ENCODE measurements around the gene EIF4EBP3. TPM values are rescaled to one million over a fixed set of nuclear protein-coding genes. Genes with fewer than 3 reads are reported as not detected.

EIF4EBP3 gene
- total and polyA plus RNA-seq, 2 donors from 2014 or later = 22.6 to 48.8 TPM

- DNase-seq = no peak
- Histone ChIP-seq H3K9me3 (ENCODE audit: control insufficient read depth in 2 of 3, insufficient read depth in 1 of 3, low read length in 3 of 3) (no peaks in the 10 kb centered on the region), H3K27ac (ENCODE audit: low read depth in 2 of 2, low read length in 2 of 2) (no peak overlapping the region), H3K36me3 (ENCODE audit: control insufficient read depth in 2 of 3, insufficient read depth in 3 of 3, low read length in 3 of 3) (peaks cover under 1 to 35% (median 23%) of the 10 kb centered on the region in 3 donors), H3K27me3 (ENCODE audit: control insufficient read depth, insufficient read depth, low read length) (no peaks in the 10 kb centered on the region), H3K4me1 (ENCODE audit: control insufficient read depth in 2 of 3, insufficient read depth in 2 of 3, low read depth in 1 of 3, low read length in 3 of 3) (peaks cover 0 to 35% (median 32%) of the 10 kb centered on the region in 3 donors), H3K4me3 (ENCODE audit: low read length in 3 of 3) (no peak overlapping the region), H3K9ac (ENCODE audit: low read length in 3 of 3) (no peak overlapping the region)
- no peak for TF ChIP-seq CTCF (IDR thresholded peaks at IDR 0.05; ENCODE audit: borderline replicate concordance, extremely low read depth, insufficient read depth)
- FAIRE-seq = no peak
- intact Hi-C loops (cut with DNase I) = loop anchor here (10.0 kb wide), 1 partner anchor 99 kb away; the partner anchor contains the start of genes IK and NDUFA2
Measured at GRCh38 chr5:140545606-140546005, 1.9 kb upstream of the EIF4EBP3 start.

GRCh38 chr5:140546851-140547507 is 483 bp upstream of the EIF4EBP3 start:
- peak overlapping the region in 2 of 3 donors; percentile 33 to 45 for H3K4me3 ChIP-seq (ENCODE audit: low read length in 3 of 3)
- H3K36me3 ChIP-seq (ENCODE audit: control insufficient read depth in 2 of 3, insufficient read depth in 3 of 3, low read length in 3 of 3) = peaks cover 2 to 36% (median 24%) of the 10 kb centered on the region in 3 donors
- TF ChIP-seq CTCF (IDR thresholded peaks at IDR 0.05; ENCODE audit: borderline replicate concordance, extremely low read depth, insufficient read depth) = no peak
- peak overlapping the region; percentile 79 to 96 for H3K27ac ChIP-seq (ENCODE audit: low read depth in 2 of 2, low read length in 2 of 2)
- no peaks in the 10 kb centered on the region for H3K9me3 ChIP-seq (ENCODE audit: control insufficient read depth in 2 of 3, insufficient read depth in 1 of 3, low read length in 3 of 3)
- no peaks in the 10 kb centered on the region for H3K27me3 ChIP-seq (ENCODE audit: control insufficient read depth, insufficient read depth, low read length)
- H3K9ac ChIP-seq (ENCODE audit: low read length in 3 of 3) = peak overlapping the region in 2 of 3 donors; percentile 55 to 72
- FAIRE-seq (no peak), DNase-seq (peak in 1 of 5 donors; percentile 61)
- intact Hi-C loops (cut with DNase I) = loop anchor here (10.0 kb wide), 1 partner anchor 98 kb away; the partner anchor contains the start of genes IK and NDUFA2
- H3K4me1 ChIP-seq (ENCODE audit: control insufficient read depth in 2 of 3, insufficient read depth in 2 of 3, low read depth in 1 of 3, low read length in 3 of 3) = peaks cover 0 to 35% (median 32%) of the 10 kb centered on the region in 3 donors

GRCh38 chr5:140548300-140548688 is 832 bp downstream of the EIF4EBP3 start:
- Histone ChIP-seq H3K36me3 (ENCODE audit: control insufficient read depth in 2 of 3, insufficient read depth in 3 of 3, low read length in 3 of 3) (peaks cover 2 to 31% (median 23%) of the 10 kb centered on the region in 3 donors), H3K4me3 (ENCODE audit: low read length in 3 of 3) (peak overlapping the region in 2 of 3 donors; percentile 61 to 68), H3K9ac (ENCODE audit: low read length in 3 of 3) (peak overlapping the region in 2 of 3 donors; percentile 71 to 80), H3K4me1 (ENCODE audit: control insufficient read depth in 2 of 3, insufficient read depth in 2 of 3, low read depth in 1 of 3, low read length in 3 of 3) (peaks cover 0 to 35% (median 32%) of the 10 kb centered on the region in 3 donors), H3K27ac (ENCODE audit: low read depth in 2 of 2, low read length in 2 of 2) (peak overlapping the region; percentile 96 to 98), H3K27me3 (ENCODE audit: control insufficient read depth, insufficient read depth, low read length) (no peaks in the 10 kb centered on the region), H3K9me3 (ENCODE audit: control insufficient read depth in 2 of 3, insufficient read depth in 1 of 3, low read length in 3 of 3) (no peaks in the 10 kb centered on the region)
- DNase-seq = no peak
- no peak for FAIRE-seq
- intact Hi-C loops (cut with DNase I) = loop anchor here (10.0 kb wide), 1 partner anchor 97 kb away; the partner anchor contains the start of genes IK and NDUFA2
- no peak for TF ChIP-seq CTCF (IDR thresholded peaks at IDR 0.05; ENCODE audit: borderline replicate concordance, extremely low read depth, insufficient read depth)

Data from kidney (tissue), 14 donors.